ENCODE data around the gene ZNF780B.

DNA sequence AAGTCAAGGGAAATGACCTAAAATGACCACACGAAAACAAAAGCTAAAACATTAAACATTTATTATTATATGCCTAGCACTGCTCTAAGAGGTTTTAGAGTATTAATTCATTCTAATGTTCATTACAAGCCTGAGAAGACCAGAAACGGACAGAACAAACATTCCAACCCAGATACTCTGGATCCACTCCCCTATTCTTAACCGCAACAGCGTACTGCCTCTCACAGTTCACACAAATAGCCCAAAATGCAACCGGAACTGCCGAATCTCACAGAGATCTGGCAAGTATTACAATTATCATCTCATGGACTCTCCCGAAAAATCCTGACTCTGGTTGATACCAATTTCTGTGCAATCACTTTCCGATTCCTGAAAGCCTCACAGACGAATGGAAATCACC lies 1.4 kb downstream of the ZNF780B start:
- TF ChIP-seq, protein P1, sequence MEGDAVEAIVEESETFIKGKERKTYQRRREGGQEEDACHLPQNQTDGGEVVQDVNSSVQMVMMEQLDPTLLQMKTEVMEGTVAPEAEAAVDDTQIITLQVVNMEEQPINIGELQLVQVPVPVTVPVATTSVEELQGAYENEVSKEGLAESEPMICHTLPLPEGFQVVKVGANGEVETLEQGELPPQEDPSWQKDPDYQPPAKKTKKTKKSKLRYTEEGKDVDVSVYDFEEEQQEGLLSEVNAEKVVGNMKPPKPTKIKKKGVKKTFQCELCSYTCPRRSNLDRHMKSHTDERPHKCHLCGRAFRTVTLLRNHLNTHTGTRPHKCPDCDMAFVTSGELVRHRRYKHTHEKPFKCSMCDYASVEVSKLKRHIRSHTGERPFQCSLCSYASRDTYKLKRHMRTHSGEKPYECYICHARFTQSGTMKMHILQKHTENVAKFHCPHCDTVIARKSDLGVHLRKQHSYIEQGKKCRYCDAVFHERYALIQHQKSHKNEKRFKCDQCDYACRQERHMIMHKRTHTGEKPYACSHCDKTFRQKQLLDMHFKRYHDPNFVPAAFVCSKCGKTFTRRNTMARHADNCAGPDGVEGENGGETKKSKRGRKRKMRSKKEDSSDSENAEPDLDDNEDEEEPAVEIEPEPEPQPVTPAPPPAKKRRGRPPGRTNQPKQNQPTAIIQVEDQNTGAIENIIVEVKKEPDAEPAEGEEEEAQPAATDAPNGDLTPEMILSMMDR (IDR thresholded peaks at IDR 0.05; ENCODE audit: low read depth, low read length), result no peak
- TF ChIP-seq POLR2A (IDR thresholded peaks at IDR 0.05; ENCODE audit: extremely low read depth, insufficient read length), result no peak
- TF ChIP-seq, protein P2, sequence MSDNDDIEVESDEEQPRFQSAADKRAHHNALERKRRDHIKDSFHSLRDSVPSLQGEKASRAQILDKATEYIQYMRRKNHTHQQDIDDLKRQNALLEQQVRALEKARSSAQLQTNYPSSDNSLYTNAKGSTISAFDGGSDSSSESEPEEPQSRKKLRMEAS (IDR thresholded peaks at IDR 0.05; ENCODE audit: low read depth, low read length), result no peak
